ENCODE results near the gene NTMT1. TPM values are rescaled to one million over a fixed set of nuclear protein-coding genes. Genes with fewer than 3 reads are reported as not detected.

Gene NTMT1
- total RNA-seq, 1 donor from 2014 or later = 25.1 TPM

- TF ChIP-seq CTCF (IDR thresholded peaks at IDR 0.05) = no peak
- no peak for DNase-seq
- ATAC-seq = no peak
- Histone ChIP-seq H3K9me3 (no peaks in the 10 kb centered on the region), H3K27ac (peak overlapping the region; percentile 82), H3K36me3 (no peaks in the 10 kb centered on the region), H3K4me1 (peaks cover 35% of the 10 kb centered on the region), H3K27me3 (ENCODE audit: low read depth) (peaks cover 8% of the 10 kb centered on the region), H3K4me3 (peak overlapping the region; percentile 62)
- intact Hi-C loops (cut with DNase I) = loop anchor here (10.0 kb wide), 1 partner anchor 475 kb away; no protein-coding TSS in a partner anchor
Observed at GRCh38 chr9:129610213-129610472, 15.8 kb upstream of the NTMT1 start.

- peaks cover 8% of the 10 kb centered on the region for H3K27me3 ChIP-seq (ENCODE audit: low read depth)
- DNase-seq = peak; percentile 82
- peaks cover 35% of the 10 kb centered on the region for H3K4me1 ChIP-seq
- peak; percentile 76 to 79 for ATAC-seq
- no peaks in the 10 kb centered on the region for H3K9me3 ChIP-seq
- peak overlapping the region; percentile 82 for H3K27ac ChIP-seq
- H3K4me3 ChIP-seq = peak overlapping the region; percentile 62
- TF ChIP-seq CTCF (IDR thresholded peaks at IDR 0.05) = peak; percentile 91
- intact Hi-C loops (cut with DNase I) = loop anchor here (10.0 kb wide), 1 partner anchor 476 kb away; no protein-coding TSS in a partner anchor
- no peaks in the 10 kb centered on the region for H3K36me3 ChIP-seq
Observed at GRCh38 chr9:129610473-129611306, 15.3 kb upstream of the NTMT1 start.

DNA sequence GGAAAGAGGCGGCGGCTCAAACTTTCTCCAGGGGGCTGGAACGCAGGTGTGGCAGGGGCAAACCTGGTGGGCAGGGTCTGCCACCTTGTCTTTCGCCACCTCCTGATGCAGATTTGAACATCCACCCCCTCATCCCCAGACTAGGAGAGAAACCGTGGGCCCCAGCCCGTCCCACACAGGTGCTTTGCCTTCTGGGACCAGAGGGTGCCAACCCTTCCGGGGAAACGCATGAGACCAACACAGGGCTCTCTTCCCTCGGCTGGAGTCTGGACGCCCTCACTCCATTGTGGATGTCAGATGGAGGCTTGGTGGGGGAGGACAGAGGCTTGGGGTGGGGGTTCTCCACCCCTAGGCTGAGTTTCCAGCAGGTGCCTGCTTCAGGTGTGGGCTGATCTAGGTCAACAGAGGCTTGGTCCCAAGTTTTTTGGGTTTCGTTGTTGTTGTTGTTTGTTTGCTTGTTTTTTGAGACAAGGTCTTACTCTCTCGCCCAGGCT, 14.6 kb upstream of the NTMT1 start:
- no peak for DNase-seq
- H3K27ac ChIP-seq = peak overlapping the region; percentile 82
- no peaks in the 10 kb centered on the region for H3K36me3 ChIP-seq
- no peak for ATAC-seq
- peaks cover 8% of the 10 kb centered on the region for H3K27me3 ChIP-seq (ENCODE audit: low read depth)
- intact Hi-C loops (cut with DNase I) = loop anchor here (10.0 kb wide), 1 partner anchor 477 kb away; no protein-coding TSS in a partner anchor
- no peaks in the 10 kb centered on the region for H3K9me3 ChIP-seq
- peak overlapping the region; percentile 62 for H3K4me3 ChIP-seq
- TF ChIP-seq CTCF (IDR thresholded peaks at IDR 0.05) = no peak
- H3K4me1 ChIP-seq = peaks cover 35% of the 10 kb centered on the region

GRCh38 chr9:129612123-129612522, 13.8 kb upstream of the NTMT1 start:
- TF ChIP-seq CTCF (IDR thresholded peaks at IDR 0.05) = no peak
- H3K9me3 ChIP-seq = no peaks in the 10 kb centered on the region
- peaks cover 8% of the 10 kb centered on the region for H3K27me3 ChIP-seq (ENCODE audit: low read depth)
- peaks cover 35% of the 10 kb centered on the region for H3K4me1 ChIP-seq
- intact Hi-C loops (cut with DNase I) = loop anchor here (10.0 kb wide), 1 partner anchor 477 kb away; no protein-coding TSS in a partner anchor
- H3K36me3 ChIP-seq = no peaks in the 10 kb centered on the region
- H3K4me3 ChIP-seq = no peak overlapping the region
- DNase-seq = no peak
- ATAC-seq = no peak
- no peak overlapping the region for H3K27ac ChIP-seq

DNA sequence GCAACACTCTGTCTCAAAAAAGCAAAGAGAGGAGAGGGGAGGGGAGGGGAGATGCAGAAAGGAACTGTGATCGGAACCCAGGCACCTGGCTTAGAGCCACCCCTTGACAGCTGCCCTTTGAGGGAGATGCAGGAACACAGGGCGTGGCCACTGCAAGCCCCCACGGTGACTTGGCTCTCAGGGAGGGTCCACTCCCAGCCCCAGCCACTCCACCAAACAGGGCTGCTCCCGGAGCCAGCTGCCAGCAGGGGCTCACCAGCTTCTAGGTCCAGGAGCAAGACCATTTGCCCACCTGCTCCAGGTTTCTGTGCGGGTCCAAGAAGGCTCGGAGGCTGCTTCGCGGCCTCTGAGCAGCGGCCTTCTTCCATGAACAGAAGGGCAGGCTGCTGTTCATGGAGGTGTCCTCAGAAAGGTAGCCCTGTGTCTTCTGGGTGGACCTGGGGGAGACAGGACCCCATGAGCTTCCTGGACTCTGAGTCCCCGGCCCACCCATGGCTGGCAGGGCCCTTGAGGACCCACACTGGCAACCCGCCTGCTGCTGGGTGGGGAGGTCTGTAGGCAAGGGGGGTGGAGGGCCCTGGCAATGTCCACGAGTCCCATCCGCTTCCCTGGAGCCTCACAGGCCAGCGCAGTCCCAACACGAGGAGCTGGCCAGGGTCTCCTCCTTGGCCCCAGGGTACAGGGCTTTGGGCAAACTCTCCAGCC, 13.0 kb upstream of the NTMT1 start:
- no peak for ATAC-seq
- TF ChIP-seq CTCF (IDR thresholded peaks at IDR 0.05) = no peak
- H3K27ac ChIP-seq = no peak overlapping the region
- intact Hi-C loops (cut with DNase I) = loop anchor here (10.0 kb wide), 1 partner anchor 478 kb away; no protein-coding TSS in a partner anchor
- H3K36me3 ChIP-seq = no peaks in the 10 kb centered on the region
- H3K9me3 ChIP-seq = no peaks in the 10 kb centered on the region
- peaks cover 8% of the 10 kb centered on the region for H3K27me3 ChIP-seq (ENCODE audit: low read depth)
- H3K4me1 ChIP-seq = peaks cover 30% of the 10 kb centered on the region
- no peak overlapping the region for H3K4me3 ChIP-seq
- no peak for DNase-seq

Measured in lower lobe of right lung (tissue), 2 donors.